ENCODE data around the gene ZNF324. TPM values are rescaled to one million over a fixed set of nuclear protein-coding genes. Genes with fewer than 3 reads are reported as not detected.
A peak's percentile ranks its signal among the peaks of the same experiment; 100 is the strongest.

The ZNF324 gene
- total RNA-seq, 1 donor from 2014 or later: 9.3 TPM

DNA sequence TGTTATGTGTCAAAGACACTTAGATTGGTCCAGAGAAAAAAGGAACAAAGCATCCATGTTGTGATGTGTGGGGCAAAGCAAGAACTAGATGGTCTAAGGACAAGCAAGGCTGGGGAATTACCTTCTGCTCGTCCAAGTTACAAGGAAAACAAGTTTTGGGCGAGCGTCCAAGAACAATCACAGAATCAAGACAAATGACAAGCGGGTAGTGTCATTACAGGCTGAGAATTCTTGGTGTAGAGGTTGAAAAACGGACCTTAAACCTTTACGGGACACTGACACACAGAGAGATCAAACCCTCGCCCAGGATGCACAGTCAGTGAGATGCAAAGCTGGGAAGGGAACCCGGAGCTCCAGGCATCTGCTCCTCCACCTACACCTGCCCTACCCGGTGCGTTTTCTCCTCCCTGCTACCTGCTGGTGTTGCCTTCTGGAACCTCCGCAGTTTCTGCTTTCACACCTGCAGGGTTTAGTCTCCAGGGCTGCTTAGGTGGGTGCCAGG lies 16.0 kb upstream of the ZNF324 start:
- peaks cover 2% of the 10 kb centered on the region for H3K36me3 Mint-ChIP-seq (ENCODE audit: low read depth, unreplicated experiment)
- H3K4me1 ChIP-seq (ENCODE audit: insufficient read depth, low read length): peaks cover 6% of the 10 kb centered on the region
- H3K9me3 ChIP-seq (ENCODE audit: insufficient read depth, low read depth, low read length): peaks cover 5% of the 10 kb centered on the region
- peak overlapping the region; percentile 78 for H3K9ac ChIP-seq (ENCODE audit: low read length)
- H3K27ac ChIP-seq (ENCODE audit: low read depth, low read length): no peak overlapping the region
- H3K79me2 ChIP-seq (ENCODE audit: insufficient read depth, low read length): no peaks in the 10 kb centered on the region
- H3K4me1 Mint-ChIP-seq (ENCODE audit: low read depth, unreplicated experiment): peaks cover 2% of the 10 kb centered on the region
- FAIRE-seq: no peak
- H3K27me3 ChIP-seq (ENCODE audit: insufficient read depth, low read length): no peaks in the 10 kb centered on the region
- peaks cover 18% of the 10 kb centered on the region for H3K27me3 Mint-ChIP-seq (ENCODE audit: low read depth, unreplicated experiment)
- H2AFZ ChIP-seq (ENCODE audit: low read depth, low read length): peak overlapping the region; percentile 92
- H3K4me3 ChIP-seq (ENCODE audit: insufficient read depth, low read depth, low read length): peak overlapping the region; percentile 74
- TF ChIP-seq, protein P1, sequence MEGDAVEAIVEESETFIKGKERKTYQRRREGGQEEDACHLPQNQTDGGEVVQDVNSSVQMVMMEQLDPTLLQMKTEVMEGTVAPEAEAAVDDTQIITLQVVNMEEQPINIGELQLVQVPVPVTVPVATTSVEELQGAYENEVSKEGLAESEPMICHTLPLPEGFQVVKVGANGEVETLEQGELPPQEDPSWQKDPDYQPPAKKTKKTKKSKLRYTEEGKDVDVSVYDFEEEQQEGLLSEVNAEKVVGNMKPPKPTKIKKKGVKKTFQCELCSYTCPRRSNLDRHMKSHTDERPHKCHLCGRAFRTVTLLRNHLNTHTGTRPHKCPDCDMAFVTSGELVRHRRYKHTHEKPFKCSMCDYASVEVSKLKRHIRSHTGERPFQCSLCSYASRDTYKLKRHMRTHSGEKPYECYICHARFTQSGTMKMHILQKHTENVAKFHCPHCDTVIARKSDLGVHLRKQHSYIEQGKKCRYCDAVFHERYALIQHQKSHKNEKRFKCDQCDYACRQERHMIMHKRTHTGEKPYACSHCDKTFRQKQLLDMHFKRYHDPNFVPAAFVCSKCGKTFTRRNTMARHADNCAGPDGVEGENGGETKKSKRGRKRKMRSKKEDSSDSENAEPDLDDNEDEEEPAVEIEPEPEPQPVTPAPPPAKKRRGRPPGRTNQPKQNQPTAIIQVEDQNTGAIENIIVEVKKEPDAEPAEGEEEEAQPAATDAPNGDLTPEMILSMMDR (IDR thresholded peaks at IDR 0.05; ENCODE audit: insufficient read depth, low read depth, low read length): no peak
- TF ChIP-seq EZH2 (IDR thresholded peaks at IDR 0.05; ENCODE audit: insufficient read depth, low read length): no peak
- no peak for DNase-seq (ENCODE audit: low read depth)
- H4K20me1 ChIP-seq (ENCODE audit: insufficient read depth, low read length): no peaks in the 10 kb centered on the region
- peaks cover 15% of the 10 kb centered on the region for H3K9me3 Mint-ChIP-seq (ENCODE audit: unreplicated experiment)
- peak overlapping the region; percentile 93 for H3K4me2 ChIP-seq (ENCODE audit: low read length)
- H3K36me3 ChIP-seq (ENCODE audit: insufficient read depth, low read length): no peaks in the 10 kb centered on the region
- H3K4me3 Mint-ChIP-seq (ENCODE audit: unreplicated experiment): peak overlapping the region; percentile 79
- H3K27ac Mint-ChIP-seq (ENCODE audit: unreplicated experiment): no peak overlapping the region

DNA sequence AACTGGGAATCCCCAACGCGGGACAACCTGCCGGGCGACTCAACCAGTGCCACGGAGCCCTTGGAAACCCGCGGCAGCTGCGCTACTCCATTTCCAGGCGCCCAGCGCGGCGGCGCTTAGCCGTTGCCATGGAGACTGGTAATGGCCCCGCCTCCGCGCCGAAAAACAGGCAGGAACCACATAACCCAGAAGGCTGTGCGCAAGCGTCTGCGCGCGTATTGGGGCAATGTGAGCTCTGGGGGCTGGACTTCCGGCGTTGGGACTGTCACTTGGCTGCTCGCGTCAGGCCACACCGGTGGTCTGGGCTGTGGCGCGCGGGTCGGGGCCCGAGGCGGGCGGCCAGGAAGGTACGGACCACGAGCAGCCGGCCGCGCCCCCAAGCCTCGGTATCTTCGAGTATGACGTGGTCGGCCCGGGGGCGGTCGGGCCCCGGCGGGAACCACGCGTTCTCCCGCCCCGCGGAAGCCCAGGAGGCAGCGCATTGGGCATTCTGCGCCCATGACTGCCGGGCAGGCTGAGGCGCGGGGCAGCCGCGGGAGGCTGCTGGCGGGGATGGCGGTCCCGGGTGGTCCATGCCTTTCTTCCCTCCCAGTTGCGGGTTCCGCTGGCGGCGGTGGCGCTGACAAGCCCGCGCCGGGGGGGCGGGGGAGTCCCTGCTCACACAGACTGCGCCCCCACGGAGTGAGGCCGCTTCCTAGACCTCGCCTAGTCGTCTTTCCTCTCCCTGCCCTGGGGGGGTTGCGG lies 15.3 kb upstream of the ZNF324 start, which contains the start of gene ZNF324B:
Gene ZNF324B, plus strand, starts transcription at position 265 of the 744 bp plus-strand sequence. CDS start 2,080 bp downstream, outside the sequence.
- TF ChIP-seq, protein P1 (IDR thresholded peaks at IDR 0.05; ENCODE audit: insufficient read depth, low read depth, low read length): no peak
- no peak for TF ChIP-seq EZH2 (IDR thresholded peaks at IDR 0.05; ENCODE audit: insufficient read depth, low read length)
- Histone ChIP-seq H3K4me3 (ENCODE audit: insufficient read depth, low read depth, low read length) (peak within 1 kb of the TSS; percentile 74), H3K27me3 (ENCODE audit: insufficient read depth, low read length) (no peaks in the 10 kb centered on the region), H3K79me2 (ENCODE audit: insufficient read depth, low read length) (no peaks in the 10 kb centered on the region), H4K20me1 (ENCODE audit: insufficient read depth, low read length) (no peaks in the 10 kb centered on the region), H3K27ac (ENCODE audit: low read depth, low read length) (no peak within 1 kb of the TSS), H3K4me1 (ENCODE audit: insufficient read depth, low read length) (peaks cover 6% of the 10 kb centered on the region), H3K9ac (ENCODE audit: low read length) (peak within 1 kb of the TSS; percentile 78), H3K9me3 (ENCODE audit: insufficient read depth, low read depth, low read length) (peaks cover 5% of the 10 kb centered on the region), H2AFZ (ENCODE audit: low read depth, low read length) (peak within 1 kb of the TSS; percentile 92), H3K36me3 (ENCODE audit: insufficient read depth, low read length) (peaks cover 1% of the 10 kb centered on the region), H3K4me2 (ENCODE audit: low read length) (peak within 1 kb of the TSS; percentile 93)
- H3K4me1 Mint-ChIP-seq (ENCODE audit: low read depth, unreplicated experiment): peaks cover 2% of the 10 kb centered on the region
- peak; percentile 88 for DNase-seq (ENCODE audit: low read depth)
- peaks cover 5% of the 10 kb centered on the region for H3K36me3 Mint-ChIP-seq (ENCODE audit: low read depth, unreplicated experiment)
- H3K27me3 Mint-ChIP-seq (ENCODE audit: low read depth, unreplicated experiment): peaks cover 14% of the 10 kb centered on the region
- FAIRE-seq: no peak
- H3K27ac Mint-ChIP-seq (ENCODE audit: unreplicated experiment): peak within 1 kb of the TSS; percentile 29
- peak within 1 kb of the TSS; percentile 84 for H3K4me3 Mint-ChIP-seq (ENCODE audit: unreplicated experiment)
- peaks cover 12% of the 10 kb centered on the region for H3K9me3 Mint-ChIP-seq (ENCODE audit: unreplicated experiment)

DNA sequence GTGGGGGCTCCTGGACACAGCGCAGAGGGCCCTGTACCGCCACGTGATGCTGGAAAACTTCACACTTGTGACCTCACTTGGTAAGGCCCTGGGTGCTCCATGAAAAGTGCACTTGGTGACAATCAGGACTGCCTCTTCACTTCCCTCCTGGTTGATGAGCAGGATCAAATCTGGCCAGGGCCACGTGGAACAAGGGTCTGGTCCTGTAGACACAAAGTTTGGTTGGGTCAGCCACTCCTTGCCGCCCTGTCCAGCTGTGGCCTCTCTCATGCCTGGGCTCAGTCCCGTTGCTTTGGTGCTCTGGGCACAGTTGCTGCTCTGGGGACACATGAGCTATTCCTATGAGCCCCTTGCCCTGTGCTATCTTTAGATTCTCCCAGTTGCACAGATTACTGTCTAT lies 13.1 kb upstream of the ZNF324 start:
- Mint-ChIP-seq H3K9me3 (ENCODE audit: unreplicated experiment) (peaks cover 5% of the 10 kb centered on the region), H3K27me3 (ENCODE audit: low read depth, unreplicated experiment) (peaks cover 4% of the 10 kb centered on the region), H3K4me3 (ENCODE audit: unreplicated experiment) (no peak overlapping the region), H3K4me1 (ENCODE audit: low read depth, unreplicated experiment) (peaks cover 2% of the 10 kb centered on the region), H3K36me3 (ENCODE audit: low read depth, unreplicated experiment) (peaks cover 20% of the 10 kb centered on the region), H3K27ac (ENCODE audit: unreplicated experiment) (no peak overlapping the region)
- H2AFZ ChIP-seq (ENCODE audit: low read depth, low read length): no peak overlapping the region
- no peak for TF ChIP-seq EZH2 (IDR thresholded peaks at IDR 0.05; ENCODE audit: insufficient read depth, low read length)
- TF ChIP-seq, protein P1 (IDR thresholded peaks at IDR 0.05; ENCODE audit: insufficient read depth, low read depth, low read length): no peak
- H3K9ac ChIP-seq (ENCODE audit: low read length): no peak overlapping the region
- peaks cover 5% of the 10 kb centered on the region for H3K9me3 ChIP-seq (ENCODE audit: insufficient read depth, low read depth, low read length)
- DNase-seq (ENCODE audit: low read depth): no peak
- H3K4me1 ChIP-seq (ENCODE audit: insufficient read depth, low read length): peaks cover 6% of the 10 kb centered on the region
- peaks cover 3% of the 10 kb centered on the region for H3K36me3 ChIP-seq (ENCODE audit: insufficient read depth, low read length)
- no peak for FAIRE-seq
- no peak overlapping the region for H3K4me3 ChIP-seq (ENCODE audit: insufficient read depth, low read depth, low read length)
- H3K27ac ChIP-seq (ENCODE audit: low read depth, low read length): no peak overlapping the region
- no peaks in the 10 kb centered on the region for H3K27me3 ChIP-seq (ENCODE audit: insufficient read depth, low read length)
- H3K79me2 ChIP-seq (ENCODE audit: insufficient read depth, low read length): no peaks in the 10 kb centered on the region
- H3K4me2 ChIP-seq (ENCODE audit: low read length): no peak overlapping the region
- H4K20me1 ChIP-seq (ENCODE audit: insufficient read depth, low read length): no peaks in the 10 kb centered on the region
